GM19395 (cell line): ENCODE measurements around the gene KANSL2.

ENCODE experiments used
- ATAC-seq: cut with Tn5 transposase; IDR thresholded peaks from one replicate; pipeline ENCODE4 v1.9.1; 2021; ENCODE audit warnings: mild to moderate bottlenecking, moderate library complexity; ENCODE audit not compliant: unreplicated experiment

KANSL2 gene

GRCh38 chr12:48613321-48613720 is 68.7 kb downstream of the KANSL2 start:
- ATAC-seq, result no peak
